CD4-positive, alpha-beta T cell treated with Interleukin-21 for 1 hour (primary cell): Measurements from ENCODE around the gene TLCD1.
"Not testable (repeated sequence)": the region's sequence is repeated elsewhere in the genome, so short reads cannot be mapped to it uniquely, and the experiment has no call there.

Experiments
- DNase-seq: peaks from one replicate; pipeline ENCODE4 v3.0.0-alpha.2; 2020

Gene TLCD1

DNA sequence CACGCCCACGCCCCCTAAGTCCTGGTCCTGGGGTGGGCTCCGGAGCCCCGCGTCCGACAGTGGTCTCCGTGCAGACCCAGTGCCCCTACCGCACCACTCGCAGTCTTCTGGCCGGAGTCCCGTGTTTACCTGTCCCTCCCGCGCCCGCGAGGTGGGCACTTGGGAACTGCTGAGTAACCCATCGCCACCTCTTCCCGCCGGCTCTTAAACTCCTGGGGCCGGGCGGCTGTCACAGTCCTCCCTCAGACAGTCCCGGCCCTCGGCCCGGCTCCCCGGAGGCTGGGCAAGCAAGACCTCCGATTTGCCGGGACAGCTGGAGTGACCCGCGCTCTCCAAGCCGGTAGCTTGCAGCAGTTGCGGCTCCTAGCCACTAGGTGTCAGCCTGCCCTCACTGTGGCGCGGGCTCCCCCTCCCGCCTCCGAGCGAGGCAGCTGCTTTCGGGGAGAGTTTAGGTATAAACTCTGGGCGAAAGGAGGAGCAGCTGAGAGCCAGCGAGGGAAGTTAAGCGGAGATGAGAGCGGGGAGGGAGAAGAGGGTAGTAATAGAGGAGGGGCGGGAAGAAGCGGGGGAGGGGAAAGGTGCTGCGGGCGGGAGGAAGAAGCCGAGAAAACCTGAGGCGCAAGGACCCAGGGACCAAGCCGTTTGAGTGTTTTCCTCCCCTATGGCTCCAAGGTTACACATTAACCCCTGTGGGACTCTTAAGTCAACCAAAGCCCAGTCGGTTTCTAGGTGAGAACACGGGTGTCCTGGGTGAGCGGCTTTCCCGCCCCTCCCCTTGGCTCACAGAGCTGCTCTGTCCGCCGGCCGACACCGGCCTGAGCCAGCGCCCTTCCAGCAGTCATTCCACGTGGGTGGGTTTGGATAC, 826 bp upstream of the TLCD1 start:
- peak; percentile 92 for DNase-seq

GRCh38 chr17:28725660-28726225, 290 bp downstream of the TLCD1 start:
- no peak for DNase-seq

GRCh38 chr17:28725166-28725659, 820 bp downstream of the TLCD1 start:
- DNase-seq = no peak

- no peak for DNase-seq
Measured at GRCh38 chr17:28724500-28725165, 1.4 kb downstream of the TLCD1 start.

- not testable (repeated sequence) for DNase-seq
Measured at GRCh38 chr17:28723836-28724499, 2.1 kb downstream of the TLCD1 start.

DNA sequence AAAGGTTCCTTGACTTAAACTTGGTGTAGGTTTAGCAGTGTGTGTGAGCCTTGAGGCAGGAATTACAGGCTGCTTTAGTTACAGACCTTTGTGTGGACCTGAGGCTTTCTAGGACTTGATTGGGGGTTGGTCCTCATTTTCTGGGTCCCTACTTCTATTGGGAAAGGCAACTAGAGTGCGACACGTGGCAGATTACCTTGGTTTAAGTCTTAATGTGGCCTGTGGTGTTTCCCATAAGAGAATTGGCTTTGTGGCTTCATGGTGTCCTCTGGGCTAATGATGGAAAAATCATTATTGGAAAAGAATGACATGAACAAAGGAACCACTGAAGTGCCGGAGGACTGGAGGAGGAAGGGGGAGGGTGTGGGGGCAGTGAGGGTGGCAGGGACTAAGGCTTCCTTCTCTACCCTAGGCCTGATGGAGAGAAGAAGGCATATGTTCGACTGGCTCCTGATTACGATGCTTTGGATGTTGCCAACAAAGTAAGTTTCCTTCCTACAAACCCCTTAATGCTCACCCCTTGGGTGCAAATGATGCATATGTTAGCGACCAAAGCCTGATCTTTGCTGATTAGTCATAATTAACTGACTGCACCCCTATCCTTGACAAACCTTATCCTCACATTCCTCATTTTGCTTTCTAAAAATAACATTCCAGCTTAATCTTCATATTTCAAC, 2.7 kb downstream of the TLCD1 start:
- DNase-seq = no peak

DNA sequence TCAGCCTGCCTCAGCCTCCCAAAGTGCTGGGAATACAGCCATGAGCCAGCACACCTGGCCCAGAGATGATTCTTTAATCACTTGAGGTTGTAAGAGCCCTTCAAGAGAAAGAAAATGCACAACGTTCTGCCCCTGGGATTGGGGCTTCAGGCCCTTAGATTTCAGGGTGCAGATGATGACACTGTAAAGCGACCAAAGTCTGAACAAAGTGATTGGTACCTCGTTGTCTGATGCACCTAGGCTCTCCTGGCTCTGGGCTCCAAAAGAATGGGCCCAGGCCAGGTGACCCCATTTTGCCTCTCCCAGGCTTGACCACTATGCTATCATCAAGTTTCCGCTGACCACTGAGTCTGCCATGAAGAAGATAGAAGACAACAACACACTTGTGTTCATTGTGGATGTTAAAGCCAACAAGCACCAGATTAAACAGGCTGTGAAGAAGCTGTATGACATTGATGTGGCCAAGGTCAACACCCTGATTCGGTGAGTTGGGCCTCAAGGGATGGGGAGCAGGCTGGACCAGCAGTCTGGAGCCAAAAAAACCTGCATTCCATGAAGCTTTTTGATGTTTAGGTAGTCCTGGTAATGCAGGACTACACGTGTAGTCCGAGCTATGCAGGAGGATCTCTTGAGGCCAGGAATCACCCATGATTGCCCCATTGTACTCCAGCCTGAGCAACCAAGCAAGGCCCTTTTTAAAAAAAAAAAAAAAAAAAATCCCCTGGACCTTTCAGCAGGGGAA, 3.4 kb downstream of the TLCD1 start:
- no peak for DNase-seq

DNA sequence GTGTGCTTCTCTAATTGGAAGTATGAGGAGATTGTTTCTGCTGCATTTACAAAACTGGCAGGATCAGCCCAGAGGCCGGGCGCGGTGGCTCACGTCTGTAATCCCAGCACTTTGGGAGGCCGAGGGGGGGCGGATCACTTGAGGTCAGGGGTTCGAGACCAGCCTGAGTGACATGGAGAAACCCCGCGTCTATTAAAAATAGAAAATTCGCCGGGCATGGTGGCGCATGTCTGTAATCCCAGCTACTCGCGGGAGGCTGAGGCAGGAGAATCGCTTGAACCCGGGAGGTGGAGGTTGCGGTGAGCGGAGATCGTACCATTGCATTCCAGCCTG, 5.1 kb downstream of the TLCD1 start:
- not testable (repeated sequence) for DNase-seq

GRCh38 chr17:28720247-28720996, 5.6 kb downstream of the TLCD1 start:
- peak; percentile 39 for DNase-seq

DNA sequence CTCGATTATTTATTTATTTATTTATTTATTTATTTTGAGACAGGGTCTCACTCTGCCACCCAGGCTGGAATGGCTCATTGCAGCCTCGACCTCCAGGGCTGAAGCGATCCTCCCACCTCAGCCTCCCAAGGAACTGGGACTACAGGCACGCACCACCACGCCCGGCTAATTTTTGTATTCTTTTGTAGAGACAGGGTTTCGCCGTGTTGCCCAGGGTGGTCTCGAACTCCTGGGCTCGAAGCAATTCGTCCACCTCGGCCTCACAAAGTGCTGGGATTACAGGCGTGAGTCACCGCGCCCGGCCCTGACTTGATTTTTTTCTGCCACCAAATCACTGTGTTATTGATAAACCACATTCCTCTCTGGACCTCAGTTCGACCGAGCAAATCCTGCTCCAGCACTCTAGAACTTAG, 7.0 kb downstream of the TLCD1 start:
- no peak for DNase-seq

DNA sequence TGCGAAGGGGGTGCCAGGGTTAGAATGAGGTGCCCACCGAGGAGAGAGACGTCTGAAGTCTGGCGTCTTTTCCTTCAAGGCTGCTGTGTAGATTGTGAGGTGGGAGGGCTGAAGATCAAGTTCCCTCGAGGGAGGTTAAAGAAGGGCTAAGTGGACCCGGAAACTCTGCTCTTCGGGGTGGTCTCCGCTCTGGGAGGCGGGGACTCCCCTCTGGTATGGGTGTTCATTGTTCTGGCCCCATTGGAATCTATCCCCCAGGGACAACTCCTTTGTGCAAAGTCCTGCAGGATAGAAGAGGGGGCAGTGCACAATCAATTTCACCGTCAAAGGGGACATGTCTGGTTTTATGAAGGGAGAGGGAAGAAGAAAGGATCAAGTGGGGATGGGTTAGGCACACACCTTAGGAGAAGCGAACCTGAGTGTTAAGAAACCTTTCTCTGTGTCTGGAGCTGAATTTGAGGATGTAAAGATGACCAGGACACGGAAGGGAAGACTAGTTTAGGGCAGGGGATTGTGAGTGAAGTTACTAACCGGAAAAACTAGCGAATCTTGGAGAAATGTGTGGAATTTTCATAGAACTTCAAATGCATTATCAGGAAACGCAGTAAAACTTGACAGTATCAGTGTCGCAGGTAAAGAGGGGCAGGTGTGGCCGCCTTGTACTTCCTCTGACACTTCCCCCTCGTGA, 7.6 kb downstream of the TLCD1 start:
- no peak for DNase-seq

DNA sequence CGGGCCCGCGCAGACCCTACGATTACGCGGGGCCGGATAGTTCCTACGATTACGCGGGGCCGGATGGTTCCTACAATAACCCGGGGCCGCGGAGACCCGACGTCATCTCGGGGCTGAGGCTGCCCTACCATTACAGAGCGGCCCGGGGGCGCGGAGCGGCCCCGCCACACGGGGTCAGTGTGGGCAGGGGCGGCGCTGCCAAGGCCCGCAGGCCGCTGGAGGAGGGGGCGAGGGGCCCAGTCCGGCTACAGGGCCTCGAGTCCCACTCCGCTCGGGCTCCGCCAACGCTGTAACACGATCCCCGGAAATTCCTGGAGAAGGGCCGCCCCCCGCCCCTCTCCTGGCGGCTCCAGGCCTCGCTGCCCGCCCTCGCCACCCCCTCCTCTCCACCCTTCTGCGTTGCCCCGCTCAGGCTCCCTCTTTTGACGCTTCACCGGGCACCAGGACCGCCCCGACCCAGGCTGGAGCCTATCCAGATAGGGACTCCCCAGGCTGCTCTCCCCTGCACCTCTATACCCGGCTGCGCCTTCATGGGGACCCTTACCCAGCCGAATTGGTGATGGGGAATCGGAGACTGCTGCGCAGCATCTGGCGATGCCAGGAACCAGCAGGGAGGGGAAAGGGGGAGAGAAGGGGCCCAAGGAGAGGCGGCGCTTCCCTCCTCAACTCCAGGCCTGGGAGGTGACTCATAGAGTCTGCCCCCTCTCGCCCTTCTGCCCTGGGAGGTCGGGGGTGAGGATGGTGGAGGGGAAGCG, 8.3 kb downstream of the TLCD1 start, which contains the start of gene RAB34:
Gene RAB34, minus strand, starts transcription at position 291 of the 755 bp plus-strand sequence. CDS start 602 bp downstream, outside the sequence.
- no peak for DNase-seq

- DNase-seq = no peak
Measured at GRCh38 chr17:28716740-28717577, 9.1 kb downstream of the TLCD1 start.

DNA sequence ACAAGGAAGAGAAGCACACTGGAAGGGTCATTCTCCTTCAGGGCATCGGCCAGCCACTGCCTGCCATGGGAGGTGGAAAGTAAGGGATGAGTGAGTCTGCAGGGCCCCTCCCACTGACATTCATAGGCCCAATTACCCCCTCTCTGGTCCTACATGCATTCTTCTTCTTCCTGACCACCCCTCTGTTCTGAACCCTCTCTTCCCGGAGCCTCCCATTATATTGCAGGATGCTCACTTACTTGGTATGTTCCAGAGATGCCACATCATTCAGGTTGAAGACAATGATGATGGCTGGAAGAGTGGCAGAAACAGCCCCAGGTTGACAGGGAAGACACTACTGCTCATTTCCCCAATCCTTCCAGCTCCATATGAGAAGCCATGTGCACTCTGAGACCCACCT, 10.8 kb downstream of the TLCD1 start:
- DNase-seq = no peak

GRCh38 chr17:28714281-28714680, 11.8 kb downstream of the TLCD1 start:
- DNase-seq = no peak

- DNase-seq = no peak
Measured at GRCh38 chr17:28712705-28713415, 13.2 kb downstream of the TLCD1 start.

- peak; percentile 79 for DNase-seq
Measured at GRCh38 chr17:28712032-28712704, 13.9 kb downstream of the TLCD1 start.

GRCh38 chr17:28711723-28712031, 14.4 kb downstream of the TLCD1 start, which contains the start of gene PROCA1:
TSS of gene PROCA1 (minus strand) at chr17:28711888. CDS start at chr17:28711660, 228 bp downstream.
- no peak for DNase-seq
